Measurements from ENCODE around the gene GLCCI1.

Gene GLCCI1

DNA sequence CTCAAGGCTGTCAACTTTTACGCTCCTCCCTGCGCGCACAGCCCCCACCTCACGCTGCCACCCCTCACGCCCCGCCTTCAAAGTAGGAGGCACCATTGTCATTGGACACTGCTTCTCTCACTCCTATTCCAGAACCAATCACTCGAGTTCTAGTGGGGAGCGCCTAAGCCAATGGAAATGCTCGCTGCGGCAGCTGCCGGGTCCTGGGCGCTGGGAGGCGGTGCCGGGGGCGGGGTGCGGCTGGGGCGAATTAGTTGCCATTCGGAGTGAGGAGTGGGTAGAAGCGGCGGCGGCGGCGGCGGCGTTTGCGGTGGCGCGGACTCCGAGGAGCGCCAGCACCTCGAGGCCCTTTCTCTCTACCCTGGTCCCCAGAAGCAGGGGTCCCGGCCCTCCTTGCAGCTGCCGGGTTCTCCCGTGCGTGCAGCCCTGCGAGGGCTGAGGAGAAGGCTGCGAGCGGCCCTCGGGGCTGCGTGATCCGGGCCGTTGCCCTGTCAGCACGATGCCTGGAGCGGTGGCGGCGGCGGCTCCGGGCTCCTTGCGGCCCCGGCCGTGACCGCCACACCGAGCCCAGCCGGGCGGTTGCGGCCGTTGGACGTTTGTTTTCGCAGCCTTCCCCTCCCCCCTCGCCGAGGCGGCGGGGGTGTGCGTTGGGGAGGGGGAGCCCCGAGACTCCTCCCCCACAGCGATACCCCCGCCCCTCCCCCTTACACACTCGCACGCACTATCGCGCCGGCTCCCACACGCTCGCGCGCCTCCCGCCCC is at the start of gene GLCCI1:
Gene GLCCI1, plus strand, starts transcription at position 253 of the 762 bp plus-strand sequence. CDS start 555 bp downstream, outside the sequence.
- DNase-seq (ENCODE audit: low read depth), result peak; percentile 77

- no peak for DNase-seq (ENCODE audit: low read depth)
These were observed 49.1 kb upstream of the GLCCI1 start for GRCh38 chr7:7919449-7919945.

DNA sequence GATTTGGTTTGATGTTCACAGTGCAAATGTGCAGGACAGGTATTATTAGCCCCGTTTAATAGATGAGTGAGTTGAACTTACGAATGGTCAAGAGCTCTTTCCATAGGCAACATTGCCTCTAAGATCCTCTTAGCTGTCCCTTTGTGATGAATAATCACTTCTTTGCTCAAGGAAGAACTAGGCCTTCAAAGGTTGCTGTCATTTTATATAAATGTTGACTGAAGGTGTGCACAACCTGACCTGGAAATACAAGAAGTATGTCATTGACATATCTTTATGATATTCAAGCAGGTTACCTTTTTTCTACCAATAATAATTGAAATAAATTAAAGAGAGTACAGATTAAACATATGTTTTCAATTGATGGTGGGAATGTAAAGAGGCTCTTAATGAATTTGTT is 48.5 kb upstream of the GLCCI1 start:
- no peak for DNase-seq (ENCODE audit: low read depth)

DNA sequence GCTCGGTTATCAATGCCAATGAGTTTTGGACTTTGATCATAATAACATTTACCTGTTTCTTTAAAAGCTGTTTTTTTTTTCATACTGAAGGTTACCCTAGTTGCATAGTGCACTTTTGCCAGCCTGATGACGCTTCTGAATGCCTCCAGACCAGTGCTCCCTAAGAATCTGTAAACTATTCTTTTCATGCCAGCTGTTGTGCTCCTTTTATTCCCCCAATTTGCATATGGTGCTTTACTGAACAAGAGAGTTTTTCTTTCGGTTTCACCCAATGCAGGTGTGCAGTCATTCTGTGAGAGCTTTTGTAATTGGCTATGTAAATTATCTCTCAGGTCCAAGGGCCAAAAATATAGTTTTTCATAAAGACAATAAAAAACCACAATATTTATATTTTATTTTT is 48.1 kb upstream of the GLCCI1 start:
- no peak for DNase-seq (ENCODE audit: low read depth)

- no peak for DNase-seq (ENCODE audit: low read depth)
These were observed 46.8 kb upstream of the GLCCI1 start for GRCh38 chr7:7921830-7922229.

DNA sequence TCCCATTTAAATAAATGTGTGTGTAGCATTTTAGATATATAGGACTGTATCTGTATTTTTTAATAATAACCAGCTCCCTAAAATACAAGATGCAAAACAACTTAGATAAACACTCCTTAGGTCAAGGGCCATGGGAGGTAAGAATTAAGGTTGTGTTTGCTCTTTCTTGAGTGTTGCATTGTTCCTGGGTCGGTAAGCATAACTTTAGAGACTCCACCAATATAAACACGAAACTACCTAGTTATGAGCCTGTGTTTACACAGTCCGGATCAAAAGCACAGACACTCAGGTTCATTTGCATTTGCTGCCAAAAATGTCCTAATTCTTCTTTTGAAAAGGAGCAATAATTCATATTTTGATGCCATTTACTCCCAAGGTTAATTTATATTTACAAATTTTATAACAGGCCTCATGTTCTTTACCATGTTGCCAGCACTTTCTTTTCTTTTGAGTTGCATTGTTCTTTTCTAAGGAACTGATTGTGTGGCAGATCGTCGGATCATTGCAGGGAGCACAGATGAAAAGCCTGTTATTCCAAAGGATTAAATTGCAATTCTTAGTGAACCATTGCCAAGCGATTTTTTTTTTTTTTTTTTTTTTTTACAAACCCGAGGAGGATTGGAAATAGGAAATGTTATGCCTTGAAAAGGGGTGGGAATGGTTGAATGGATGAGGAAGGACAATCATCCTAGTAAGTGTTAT is 45.8 kb upstream of the GLCCI1 start:
- no peak for DNase-seq (ENCODE audit: low read depth)

GRCh38 chr7:7923818-7924217 is 44.8 kb upstream of the GLCCI1 start:
- DNase-seq (ENCODE audit: low read depth), result no peak

DNA sequence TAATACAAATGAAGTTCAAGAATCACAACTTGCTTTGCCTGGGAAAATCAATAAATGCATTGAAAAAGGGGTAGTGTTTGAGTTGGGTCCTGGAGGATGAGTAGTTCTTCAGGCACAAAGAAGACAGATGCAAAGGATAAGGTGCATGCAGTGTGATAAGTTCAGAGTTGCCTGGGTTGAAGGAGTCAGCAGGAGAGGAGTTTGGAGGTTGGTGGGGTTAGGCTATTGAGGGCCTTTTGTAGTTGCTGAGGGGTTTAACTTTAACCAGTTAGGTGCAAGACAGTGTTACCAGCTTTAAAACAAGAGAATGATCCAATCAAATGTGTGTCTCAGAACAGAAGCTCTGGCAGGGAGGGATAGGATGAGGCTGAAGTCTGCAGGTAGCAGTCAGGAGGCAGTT is 44.3 kb upstream of the GLCCI1 start:
- DNase-seq (ENCODE audit: low read depth), result no peak

DNA sequence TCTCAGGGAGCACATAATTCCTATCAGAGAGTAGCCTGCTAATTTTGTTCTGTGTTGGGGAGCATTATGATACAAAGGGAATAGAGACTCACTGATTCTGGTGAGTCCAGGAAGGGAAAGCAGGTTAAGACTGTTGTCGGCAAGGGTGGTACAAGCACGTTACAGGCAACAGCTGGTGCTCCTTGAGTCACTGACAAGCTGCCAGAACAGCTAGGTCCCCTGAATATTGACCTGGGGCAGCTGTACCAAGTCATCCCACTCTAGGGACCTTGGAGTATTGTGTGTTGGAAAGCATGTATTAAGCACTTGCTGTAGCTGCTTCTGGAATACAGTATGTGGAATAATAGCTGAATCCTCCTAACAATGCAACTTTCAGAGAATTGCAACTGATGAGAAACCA is 37.0 kb upstream of the GLCCI1 start:
- no peak for DNase-seq (ENCODE audit: low read depth)

- DNase-seq (ENCODE audit: low read depth), result no peak
These were observed 36.0 kb upstream of the GLCCI1 start for GRCh38 chr7:7932553-7932952.

DNA sequence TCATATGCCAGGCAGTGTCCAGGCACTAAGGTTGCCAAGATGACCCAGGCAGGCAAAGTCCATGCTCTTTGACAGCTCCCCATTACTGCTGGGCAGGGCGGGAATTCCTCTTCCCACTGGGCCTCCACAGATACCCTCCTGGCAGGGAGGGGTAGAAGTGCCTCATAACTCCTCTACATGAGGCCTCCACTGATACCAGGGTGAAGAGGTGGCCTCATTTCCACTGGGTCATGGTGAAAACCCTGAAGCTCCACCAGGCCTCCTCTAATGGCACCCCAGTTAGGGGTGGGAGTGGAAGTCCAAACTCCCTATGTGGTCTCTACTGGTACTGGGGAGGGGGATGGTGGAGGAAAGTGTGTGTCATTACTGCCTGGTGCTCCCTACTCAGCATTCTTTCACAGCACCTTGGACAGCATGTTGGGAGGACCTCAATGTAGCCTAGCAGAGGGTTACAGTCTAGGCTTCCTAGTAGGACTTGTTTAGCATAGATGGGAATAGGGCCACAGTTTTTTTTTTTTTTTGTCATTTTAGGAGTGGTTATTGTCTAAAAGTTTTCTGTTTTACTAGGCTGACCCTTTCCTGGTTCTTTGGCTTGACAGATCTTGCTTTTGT is 34.6 kb upstream of the GLCCI1 start:
- no peak for DNase-seq (ENCODE audit: low read depth)

GRCh38 chr7:7934945-7935344 is 33.7 kb upstream of the GLCCI1 start:
- no peak for DNase-seq (ENCODE audit: low read depth)

DNA sequence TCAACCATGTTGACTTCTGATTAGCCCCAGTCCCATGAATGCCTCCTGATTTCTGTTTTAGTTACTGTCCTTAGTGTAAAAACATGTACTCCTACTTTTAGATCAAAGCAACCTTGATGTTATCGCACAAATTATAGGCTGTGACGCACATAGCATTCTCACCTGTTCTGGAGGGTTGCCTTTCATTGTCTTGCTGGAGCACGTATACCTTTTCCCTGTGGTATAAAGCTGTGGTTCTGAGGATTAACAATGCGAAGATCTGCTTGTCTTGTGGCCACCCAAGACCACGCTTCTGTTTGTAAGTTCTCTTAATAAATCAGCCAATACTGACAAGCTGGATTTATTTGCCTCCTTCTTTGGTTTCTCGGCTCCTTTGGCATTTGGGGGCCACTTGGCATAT is 30.1 kb upstream of the GLCCI1 start:
- DNase-seq (ENCODE audit: low read depth), result no peak

DNA sequence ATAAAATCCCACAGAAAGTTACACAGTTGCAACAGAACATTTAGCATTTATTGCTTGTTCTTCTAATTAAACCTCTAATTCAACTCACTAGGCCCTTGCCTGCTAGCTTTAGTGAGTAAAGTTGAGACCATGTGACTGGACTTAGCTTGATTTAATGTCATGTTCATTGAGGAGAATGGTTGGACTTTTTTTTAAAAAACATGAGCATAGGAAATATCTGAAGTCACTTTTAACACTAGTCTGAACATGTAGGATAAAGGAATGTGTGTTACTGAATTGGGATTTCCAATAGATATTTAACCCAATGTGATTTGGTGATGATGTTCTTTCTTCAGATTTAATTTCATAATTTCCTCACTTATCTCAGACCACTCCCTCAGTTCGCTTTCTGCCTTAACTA is 24.6 kb upstream of the GLCCI1 start:
- no peak for DNase-seq (ENCODE audit: low read depth)

DNA sequence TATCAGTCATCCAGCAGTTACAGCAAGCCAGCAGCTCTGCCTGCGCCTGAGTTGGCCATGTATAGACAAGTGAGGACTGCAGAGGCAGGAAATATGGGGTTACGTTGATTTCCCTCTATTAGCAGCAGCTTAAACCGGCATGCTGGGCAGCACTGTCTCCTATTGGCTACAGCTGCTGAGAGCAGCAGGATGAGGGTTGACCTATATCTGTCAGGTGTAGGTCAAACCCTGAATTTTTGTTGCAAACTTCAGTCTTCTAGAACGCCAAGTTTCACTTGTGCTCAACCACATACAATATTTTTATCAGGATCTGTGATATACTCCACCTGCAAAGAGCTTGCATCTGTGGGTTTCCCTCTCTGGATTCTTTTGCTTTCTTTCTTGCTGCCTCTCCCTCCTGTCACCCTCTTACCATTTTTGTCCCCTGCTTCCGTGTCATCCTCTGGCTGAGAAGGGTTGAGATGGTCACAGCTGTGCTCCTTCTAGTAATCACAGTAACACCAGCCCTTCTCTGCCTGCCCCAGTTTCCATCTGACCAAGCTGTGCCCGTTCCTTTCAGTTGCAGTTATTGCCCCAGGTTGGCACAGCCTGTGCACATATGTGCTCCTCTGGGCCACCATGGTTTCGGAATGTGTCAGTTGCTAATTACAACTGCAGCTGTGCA is 23.8 kb upstream of the GLCCI1 start:
- no peak for DNase-seq (ENCODE audit: low read depth)

DNA sequence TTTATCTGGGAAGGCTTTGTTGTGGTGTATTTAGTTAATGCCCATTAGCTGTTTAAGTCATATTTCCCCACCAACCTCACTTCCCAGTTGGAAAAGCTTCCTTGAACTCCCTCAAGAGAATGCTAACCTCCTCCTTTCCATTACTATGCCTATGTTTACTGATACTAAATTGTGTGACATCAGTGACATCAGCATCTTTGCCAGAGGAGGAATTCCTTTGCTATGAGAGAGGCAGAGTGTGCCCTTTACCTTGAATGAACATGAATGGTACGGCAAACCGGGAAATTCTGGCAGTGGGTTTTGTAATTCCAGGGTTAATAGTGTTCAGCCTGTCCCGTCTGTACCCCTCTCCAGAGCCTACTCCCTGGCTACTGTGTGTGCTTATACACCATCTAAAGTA is 22.1 kb upstream of the GLCCI1 start:
- no peak for DNase-seq (ENCODE audit: low read depth)

DNA sequence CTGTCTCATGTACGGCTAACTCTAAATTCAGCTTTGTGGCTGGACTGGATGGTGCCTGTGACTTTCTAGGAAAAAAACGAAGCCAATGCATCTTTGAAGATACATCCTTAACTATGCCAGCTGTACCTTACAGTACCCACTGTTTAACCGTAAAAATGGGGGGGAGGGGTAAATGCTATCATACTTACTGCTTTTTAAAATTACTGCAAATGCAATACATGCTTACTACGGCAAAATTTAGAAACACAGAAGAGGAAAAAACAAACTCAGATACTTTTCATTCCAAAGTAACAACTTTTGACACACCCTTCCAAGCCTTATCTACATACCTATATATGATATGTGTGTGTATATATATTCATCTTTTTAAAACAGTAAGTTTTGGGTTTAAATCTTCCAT is 20.4 kb upstream of the GLCCI1 start:
- no peak for DNase-seq (ENCODE audit: low read depth)

DNA sequence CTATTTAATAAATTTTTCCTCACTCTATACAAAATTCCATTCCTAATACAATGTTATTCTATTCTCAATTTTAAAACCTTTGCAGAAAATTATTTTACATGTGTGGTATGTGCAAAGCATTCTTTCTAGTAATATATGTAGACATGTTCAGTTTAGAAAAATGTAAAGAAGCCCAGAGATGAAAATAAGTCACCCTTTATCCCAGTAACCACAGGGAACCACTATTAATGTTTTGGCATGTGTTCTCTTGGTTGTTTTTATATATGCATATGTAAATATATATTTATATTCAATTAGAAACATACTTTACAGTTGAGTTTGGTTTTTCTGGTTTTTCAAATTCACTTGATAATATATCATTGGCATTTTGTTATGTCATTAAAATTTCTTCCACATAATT is 14.8 kb upstream of the GLCCI1 start:
- no peak for DNase-seq (ENCODE audit: low read depth)

DNA sequence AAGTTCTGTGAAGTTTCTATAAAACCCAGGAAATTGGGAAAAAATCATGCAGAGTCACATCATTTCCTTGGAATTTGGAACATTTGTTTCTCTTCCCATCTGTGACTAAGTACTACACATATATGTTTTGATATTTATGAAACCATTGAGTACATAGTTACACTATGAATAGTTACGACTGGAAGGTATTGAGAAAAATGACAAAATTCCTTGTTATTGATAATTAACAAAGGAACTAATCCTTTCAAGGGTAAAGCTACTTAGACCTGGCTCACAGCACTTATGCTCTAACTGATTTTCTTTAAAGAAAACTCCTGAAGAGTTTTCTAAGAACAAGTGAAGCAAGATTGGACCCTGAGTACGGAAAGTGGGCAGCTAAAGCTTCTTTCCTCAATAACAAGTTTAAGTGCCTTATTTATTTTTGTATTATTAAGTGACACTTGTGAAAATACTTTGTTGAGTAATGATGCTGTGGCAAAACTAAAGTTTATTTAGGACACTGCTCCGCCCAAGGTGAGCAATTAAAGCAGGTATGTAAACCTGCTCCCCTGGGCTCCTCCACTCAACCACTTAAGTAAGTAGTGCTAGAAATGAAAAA is 12.0 kb upstream of the GLCCI1 start:
- no peak for DNase-seq (ENCODE audit: low read depth)

GRCh38 chr7:7957513-7957912 is 11.1 kb upstream of the GLCCI1 start:
- DNase-seq (ENCODE audit: low read depth), result no peak

DNA sequence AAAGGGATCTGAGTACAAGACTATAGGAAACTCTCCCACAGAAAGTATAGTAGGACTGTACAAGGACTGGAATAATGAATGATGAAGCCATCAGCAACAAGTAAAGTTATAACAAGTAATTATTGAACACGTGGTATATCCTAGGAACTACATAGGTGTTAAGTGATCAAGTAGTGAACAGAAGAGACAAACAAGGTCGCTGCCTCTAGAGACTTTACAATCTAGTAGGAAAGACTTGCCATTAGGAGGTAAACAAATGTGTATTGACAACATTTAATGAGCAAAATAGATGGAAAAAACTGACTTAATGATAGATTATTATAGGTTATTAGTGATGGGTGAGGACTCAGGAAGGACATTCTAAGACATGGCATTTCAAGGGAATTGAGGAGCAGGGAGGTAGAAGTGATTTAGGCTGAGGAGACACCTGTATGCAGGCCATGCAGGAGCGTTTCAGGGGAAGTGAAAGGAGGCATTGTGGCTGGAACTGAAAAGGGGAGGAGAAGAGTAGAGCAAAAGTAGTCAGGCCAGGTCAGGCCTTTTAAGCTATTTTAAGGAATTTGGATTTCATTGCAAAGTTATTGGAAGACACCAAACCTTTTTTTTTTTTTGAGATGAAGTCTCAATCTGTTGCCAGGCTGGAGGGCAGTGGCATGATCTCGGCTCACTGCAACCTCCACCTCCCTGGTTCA is 8.5 kb upstream of the GLCCI1 start:
- DNase-seq (ENCODE audit: low read depth), result no peak

GRCh38 chr7:7962851-7963250 is 5.7 kb upstream of the GLCCI1 start:
- DNase-seq (ENCODE audit: low read depth), result no peak
